HG03378 (cell line): ENCODE measurements around the gene COQ2.
A peak's percentile ranks its signal among the peaks of the same experiment; 100 is the strongest.
"Not testable (repeated sequence)": the region's sequence is repeated elsewhere in the genome, so short reads cannot be mapped to it uniquely, and the experiment has no call there.

Experiments
- ATAC-seq: cut with Tn5 transposase; IDR thresholded peaks from one replicate; pipeline ENCODE4 v1.9.1; 2021; ENCODE audit warnings: mild to moderate bottlenecking, moderate library complexity; ENCODE audit not compliant: unreplicated experiment

The COQ2 gene

GRCh38 chr4:83284193-83285054 lies at the start of gene COQ2:
Gene COQ2, minus strand, starts transcription at chr4:83284798. Its CDS starts 34 bp downstream, at chr4:83284764.
- ATAC-seq, result peak; percentile 83

- ATAC-seq, result no peak
These were observed 47.4 kb upstream of the COQ2 start for GRCh38 chr4:83331956-83332355.

GRCh38 chr4:83329521-83330110 lies 45.0 kb upstream of the COQ2 start:
- no peak for ATAC-seq

GRCh38 chr4:83328521-83329187 lies 44.1 kb upstream of the COQ2 start:
- ATAC-seq, result no peak

- ATAC-seq, result no peak
These were observed 41.9 kb upstream of the COQ2 start for GRCh38 chr4:83326546-83326945.

GRCh38 chr4:83325306-83325705 lies 40.7 kb upstream of the COQ2 start:
- ATAC-seq, result not testable (repeated sequence)

GRCh38 chr4:83323136-83323535 lies 38.5 kb upstream of the COQ2 start:
- no peak for ATAC-seq

GRCh38 chr4:83320548-83320947 lies 36.0 kb upstream of the COQ2 start:
- no peak for ATAC-seq

GRCh38 chr4:83318666-83319065 lies 34.1 kb upstream of the COQ2 start:
- ATAC-seq, result no peak

GRCh38 chr4:83317671-83318070 lies 33.1 kb upstream of the COQ2 start:
- no peak for ATAC-seq

GRCh38 chr4:83316459-83317165 lies 32.0 kb upstream of the COQ2 start:
- ATAC-seq, result no peak

GRCh38 chr4:83315341-83315870 lies 30.8 kb upstream of the COQ2 start:
- ATAC-seq, result no peak

- no peak for ATAC-seq
These were observed 24.1 kb upstream of the COQ2 start for GRCh38 chr4:83308672-83309071.

- ATAC-seq, result no peak
These were observed 23.3 kb upstream of the COQ2 start for GRCh38 chr4:83307920-83308319.

- ATAC-seq, result no peak
These were observed 20.6 kb upstream of the COQ2 start for GRCh38 chr4:83305187-83305586.

GRCh38 chr4:83297548-83298260 lies 13.1 kb upstream of the COQ2 start:
- ATAC-seq, result peak; percentile 47

- ATAC-seq, result no peak
These were observed 8.9 kb upstream of the COQ2 start for GRCh38 chr4:83293305-83294046.

- ATAC-seq, result not testable (repeated sequence)
These were observed 5.6 kb upstream of the COQ2 start for GRCh38 chr4:83290059-83290774.

GRCh38 chr4:83288381-83288780 lies 3.8 kb upstream of the COQ2 start:
- not testable (repeated sequence) for ATAC-seq
